IMR-90 (cell line): Measurements from ENCODE around the gene GRSF1. TPM values are rescaled to one million over a fixed set of nuclear protein-coding genes. Genes with fewer than 3 reads are reported as not detected.
A peak's percentile ranks its signal among the peaks of the same experiment; 100 is the strongest.

Experiments
- ATAC-seq: fragments of 200-7000 bp; cut with Tn5 transposase; 2 replicates; pipeline ENCODE4 v1.9.1; 2020; ENCODE audit warnings: low read depth, mild to moderate bottlenecking, moderate library complexity
- Bru-seq: library from RNA; stranded (reverse); fragments of 400-500 nt; gene quantifications from one replicate; lab custom pipeline; 2021; lab: Mats Ljungman, UMichigan
- BruChase-seq, 2 experiments: library from RNA; stranded (reverse); fragments of 400-500 nt; gene quantifications; one replicate each; lab custom pipeline; 2021; lab: Mats Ljungman, UMichigan
- BruUV-seq: library from RNA; stranded (reverse); fragments of 400-500 nt; replicated peaks from 2 replicates; lab custom pipeline; 2021; lab: Mats Ljungman, UMichigan
- CTCF ChIA-PET: fragments of 300-600 bp; formaldehyde crosslinking; extraction: SDS; loops from one replicate; lab custom pipeline; 2021; ENCODE audit warnings: antibody characterized with exemption; lab: Yijun Ruan, JAX
- POLR2A ChIA-PET: fragments of 300-600 bp; sonication (Branson Sonifier 250); formaldehyde crosslinking; loops from one replicate; lab custom pipeline; 2022; ENCODE audit warnings: antibody characterized with exemption; ENCODE audit not compliant: unreplicated experiment; lab: Charles Lee
- DNase-seq: peaks from one replicate; pipeline ENCODE4 v3.0.0; 2013
- H2AFZ ChIP-seq: replicated peaks from 2 replicates; pipeline ENCODE3; 2013; ENCODE audit warnings: low read length, mild to moderate bottlenecking; ENCODE audit not compliant: poor library complexity
- H2AK5ac ChIP-seq: 2 replicates; pipeline ENCODE4 v1.6.1; 2013; ENCODE audit warnings: low read depth, low read length, inconsistent platforms
- H2AK9ac ChIP-seq: replicated peaks from 2 replicates; pipeline ENCODE3; 2013; ENCODE audit warnings: mild to moderate bottlenecking, low read depth, low read length, moderate library complexity; ENCODE audit not compliant: poor library complexity
- H2BK120ac ChIP-seq: 2 replicates; pipeline ENCODE4 v1.6.1; 2013; ENCODE audit warnings: low read depth, low read length, inconsistent platforms
- H2BK15ac ChIP-seq: 3 replicates; pipeline ENCODE4 v1.6.1; 2013; ENCODE audit warnings: low read depth, low read length, inconsistent platforms
- H2BK20ac ChIP-seq: 2 replicates; pipeline ENCODE4 v1.6.1; 2013; ENCODE audit warnings: low read depth, mild to moderate bottlenecking, inconsistent platforms, low read length, moderate library complexity
- H2BK5ac ChIP-seq: 2 replicates; pipeline ENCODE4 v1.6.1; 2013; ENCODE audit warnings: mild to moderate bottlenecking, low read depth, low read length, inconsistent platforms; ENCODE audit not compliant: poor library complexity, severe bottlenecking
- H3K14ac ChIP-seq: replicated peaks from 2 replicates; pipeline ENCODE4 v1.6.1; 2013; ENCODE audit warnings: low read depth, low read length, inconsistent platforms
- H3K18ac ChIP-seq: 2 replicates; pipeline ENCODE4 v1.6.1; 2013; ENCODE audit warnings: low read depth, low read length, control low read depth
- H3K23ac ChIP-seq: 2 replicates; pipeline ENCODE4 v1.6.1; 2013; ENCODE audit warnings: low read depth, low read length, inconsistent platforms
- H3K27ac ChIP-seq: 2 replicates; pipeline ENCODE4 v1.5.1; 2013; ENCODE audit warnings: mild to moderate bottlenecking, control low read depth, low read length; ENCODE audit not compliant: insufficient read depth
- H3K27me3 ChIP-seq: 2 replicates; pipeline ENCODE4 v1.6.1; 2013; ENCODE audit warnings: low read length; ENCODE audit not compliant: control insufficient read depth, insufficient read depth
- H3K36me3 ChIP-seq: 2 replicates; pipeline ENCODE4 v1.6.1; 2013; ENCODE audit warnings: low read length, mixed read lengths; ENCODE audit not compliant: control insufficient read depth, insufficient read depth
- H3K4ac ChIP-seq: 2 replicates; pipeline ENCODE4 v1.6.1; 2013; ENCODE audit warnings: low read depth, low read length, inconsistent platforms
- H3K4me1 ChIP-seq: 2 replicates; pipeline ENCODE4 v1.6.1; 2013; ENCODE audit warnings: low read length, mixed read lengths; ENCODE audit not compliant: control insufficient read depth, insufficient read depth
- H3K4me2 ChIP-seq: 2 replicates; pipeline ENCODE4 v1.6.1; 2013; ENCODE audit warnings: low read depth, mild to moderate bottlenecking, control low read depth, low read length, moderate library complexity
- H3K4me3 ChIP-seq: 2 replicates; pipeline ENCODE4 v1.5.1; 2013; ENCODE audit warnings: low read depth, mild to moderate bottlenecking, control low read depth, low read length, moderate library complexity; ENCODE audit not compliant: insufficient read depth
- H3K56ac ChIP-seq: 2 replicates; pipeline ENCODE4 v1.6.1; 2013; ENCODE audit warnings: low read length, inconsistent platforms; ENCODE audit not compliant: insufficient read depth; ENCODE audit errors: extremely low read depth
- H3K79me1 ChIP-seq, 2 experiments: 2 replicates each; pipeline ENCODE4 v1.6.1; 2013; ENCODE audit warnings: low read length in 2 of 2, inconsistent platforms in 1 of 2, low read depth in 1 of 2
- H3K9ac ChIP-seq: 2 replicates; pipeline ENCODE4 v1.6.1; 2013; ENCODE audit warnings: low read depth, low read length, control low read depth
- H3K9me1 ChIP-seq: 2 replicates; pipeline ENCODE4 v1.6.1; 2013; ENCODE audit warnings: low read length, inconsistent platforms; ENCODE audit not compliant: insufficient read depth
- H3K9me3 ChIP-seq: 2 replicates; pipeline ENCODE4 v1.6.1; 2013; ENCODE audit warnings: low read length; ENCODE audit not compliant: control insufficient read depth, insufficient read depth
- H4K20me1 ChIP-seq: 2 replicates; pipeline ENCODE4 v1.6.1; 2013; ENCODE audit warnings: low read length, inconsistent platforms; ENCODE audit not compliant: insufficient read depth
- H4K5ac ChIP-seq: 2 replicates; pipeline ENCODE4 v1.6.1; 2013; ENCODE audit warnings: mild to moderate bottlenecking, low read depth, low read length, control low read depth
- H4K8ac ChIP-seq, 2 experiments: 2 replicates each; pipeline ENCODE4 v1.6.1; 2013; ENCODE audit warnings: low read depth in 2 of 2, low read length in 2 of 2, control low read depth in 1 of 2, inconsistent platforms in 1 of 2
- H4K91ac ChIP-seq: 2 replicates; pipeline ENCODE4 v1.6.1; 2013; ENCODE audit warnings: low read depth, low read length, inconsistent platforms; ENCODE audit not compliant: insufficient read depth
- CEBPB ChIP-seq: IDR thresholded peaks from 2 replicates; pipeline ENCODE4 v1.6.1; 2012; ENCODE audit warnings: low read depth, low read length, improper control_type of control experiment
- CHD1 ChIP-seq: IDR thresholded peaks from 2 replicates; pipeline ENCODE4 v1.6.1; 2012; ENCODE audit warnings: low read depth, low read length, improper control_type of control experiment
- FOS ChIP-seq: fragments of 150-350 bp; IDR thresholded peaks from 2 replicates; pipeline ENCODE4 v1.6.1; 2016; ENCODE audit warnings: low read depth, low read length
- MAFK ChIP-seq: IDR thresholded peaks from 2 replicates; pipeline ENCODE4 v1.6.1; 2012; ENCODE audit warnings: low read depth, low read length, improper control_type of control experiment
- MXI1 ChIP-seq: IDR thresholded peaks from 2 replicates; pipeline ENCODE4 v1.6.1; 2012; ENCODE audit warnings: low read depth, mild to moderate bottlenecking, low read length, moderate library complexity, borderline replicate concordance
- NFE2L2 ChIP-seq: fragments of 150-350 bp; IDR thresholded peaks from 2 replicates; pipeline ENCODE4 v1.6.1; 2016; ENCODE audit warnings: low read depth, mild to moderate bottlenecking, low read length
- POLR2A ChIP-seq: IDR thresholded peaks from 2 replicates; pipeline ENCODE4 v1.6.1; 2012; ENCODE audit warnings: mild to moderate bottlenecking, low read depth, low read length
- RCOR1 ChIP-seq: IDR thresholded peaks from 2 replicates; pipeline ENCODE4 v1.6.1; 2012; ENCODE audit warnings: mild to moderate bottlenecking, low read length, improper control_type of control experiment; ENCODE audit not compliant: insufficient replicate concordance
- RFX5 ChIP-seq: IDR thresholded peaks from 2 replicates; pipeline ENCODE4 v1.8.0; 2012; ENCODE audit warnings: low read depth, mild to moderate bottlenecking, low read length, moderate library complexity
- SMC3 ChIP-seq: fragments of 150-350 bp; IDR thresholded peaks from 2 replicates; pipeline ENCODE4 v1.6.1; 2016; ENCODE audit warnings: low read depth, mild to moderate bottlenecking, antibody characterized with exemption, low read length, moderate library complexity
- WGBS, 2 experiments: methylation state at CpG; one replicate each; pipeline versions ENCODE4 v1.1.5 to v1.1.7; 2013; ENCODE audit warnings: missing lambda C conversion rate in 2 of 2; ENCODE audit not compliant: insufficient read length in 1 of 2; ENCODE audit errors: extremely low coverage in 2 of 2; 5-methylcytosine and 5-hydroxymethylcytosine counted together
- dilution Hi-C: fragments of 300-500 bp; cut with HindIII; formaldehyde crosslinking; loops from one replicate; pipeline ENCODE4 v1.14.3; 2018; ENCODE audit warnings: low sequenced_read_pairs; ENCODE audit not compliant: unreplicated experiment
- in situ Hi-C: fragments of 300-500 bp; cut with MboI; formaldehyde crosslinking; loops from 3 replicates; pipeline ENCODE4 v1.14.3; 2019; ENCODE audit warnings: low sequenced_read_pairs, inconsistent platforms, mixed read lengths
- intact Hi-C: fragments of 100-400 bp; cut with micrococcal nuclease; formaldehyde crosslinking; loops from 2 replicates; pipeline ENCODE4 v1.10.0; 2022
- long read RNA-seq: library from polyadenylated mRNA; unstranded; transcript quantifications from one replicate; pipeline ENCODE4 v2.0.0, GENCODE V29; 2021; ENCODE audit not compliant: unreplicated experiment
- polyA plus RNA-seq, 3 experiments: library from polyadenylated mRNA; depleted of rRNA; stranded (reverse); fragments of >200 nt; gene quantifications; 2 replicates each; pipeline ENCODE4 v1.2.3, GENCODE V29; 2012; ENCODE audit warnings: low replicate concordance in 1 of 3
- total RNA-seq: library from RNA; depleted of rRNA; stranded (reverse); fragments of >200 nt; gene quantifications from 2 replicates; pipeline ENCODE4 v1.2.3, GENCODE V29; 2012; rRNA removed
- TF ChIP-seq, protein P1 (sequence below): fragments of 150-350 bp; IDR thresholded peaks from 2 replicates; pipeline ENCODE4 v1.6.1; 2016; ENCODE audit warnings: low read depth, mild to moderate bottlenecking, low read length, moderate library complexity, borderline replicate concordance
- TF ChIP-seq, protein P2 (sequence below): conservative IDR thresholded peaks from 2 replicates; pipeline ENCODE4 v1.5.1; 2012; ENCODE audit warnings: mild to moderate bottlenecking, low read depth, low read length, improper control_type of control experiment

The GRSF1 gene, protein sequence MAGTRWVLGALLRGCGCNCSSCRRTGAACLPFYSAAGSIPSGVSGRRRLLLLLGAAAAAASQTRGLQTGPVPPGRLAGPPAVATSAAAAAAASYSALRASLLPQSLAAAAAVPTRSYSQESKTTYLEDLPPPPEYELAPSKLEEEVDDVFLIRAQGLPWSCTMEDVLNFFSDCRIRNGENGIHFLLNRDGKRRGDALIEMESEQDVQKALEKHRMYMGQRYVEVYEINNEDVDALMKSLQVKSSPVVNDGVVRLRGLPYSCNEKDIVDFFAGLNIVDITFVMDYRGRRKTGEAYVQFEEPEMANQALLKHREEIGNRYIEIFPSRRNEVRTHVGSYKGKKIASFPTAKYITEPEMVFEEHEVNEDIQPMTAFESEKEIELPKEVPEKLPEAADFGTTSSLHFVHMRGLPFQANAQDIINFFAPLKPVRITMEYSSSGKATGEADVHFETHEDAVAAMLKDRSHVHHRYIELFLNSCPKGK
- total RNA-seq = 67.7 and 107 TPM in 2 replicates
- polyA plus RNA-seq (2012; rRNA removed) = 58.3 and 71.5 TPM in 2 replicates
- 22.3 and 26.0 TPM in 2 replicates for polyA plus RNA-seq (2012; cell fraction: cytosol; rRNA removed)
- 29.1 and 48.2 TPM in 2 replicates for polyA plus RNA-seq (2012; cell fraction: nucleus; rRNA removed; ENCODE audit: low replicate concordance)
- percentile 86 among the genes with signal in this experiment for Bru-seq, nascent RNA
- percentile 93 among the genes with signal in this experiment for BruChase-seq, experiment 1, labeled RNA remaining after a 6-hour chase
- percentile 89 among the genes with signal in this experiment for BruChase-seq, experiment 2, labeled RNA remaining after a 2-hour chase
- long read RNA-seq, full-length matches to known transcripts = 189 of 211 reads
- long read RNA-seq, partial matches to known transcripts = 6 of 211 reads
- long read RNA-seq, other reads (novel, unspliced or antisense) = 16 of 211 reads

DNA sequence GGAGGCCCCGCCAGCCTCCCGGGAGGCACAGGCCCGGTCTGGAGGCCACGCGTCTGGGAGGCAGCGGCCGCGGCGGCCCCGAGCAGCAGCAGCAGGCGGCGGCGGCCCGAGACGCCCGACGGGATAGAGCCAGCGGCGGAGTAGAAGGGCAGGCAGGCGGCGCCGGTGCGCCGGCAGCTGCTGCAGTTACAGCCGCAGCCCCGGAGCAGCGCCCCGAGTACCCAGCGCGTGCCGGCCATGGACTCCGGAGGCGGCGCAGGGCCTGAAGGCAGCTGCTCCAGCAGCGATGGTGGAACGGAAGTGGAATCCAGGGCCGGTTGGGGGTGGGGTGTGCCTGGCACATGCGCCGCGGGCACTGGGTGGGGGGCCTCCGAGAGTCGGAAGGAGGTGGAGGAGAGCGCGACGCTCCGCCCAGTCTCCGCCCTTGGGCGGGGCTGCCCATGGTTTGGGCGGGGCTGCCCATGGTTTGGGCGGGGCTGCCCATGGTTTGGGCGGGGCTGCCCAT is at the start of gene GRSF1:
Gene GRSF1, minus strand, starts transcription at position 302 of the 505 bp plus-strand sequence. Its CDS starts 63 bp downstream, at position 239.
- peak within 1 kb of the TSS; percentile 53; the same call in 1 of the 2 replicates for H2BK120ac ChIP-seq
- peak within 1 kb of the TSS; percentile 84 for H4K91ac ChIP-seq
- no peak within 1 kb of the TSS for H2BK15ac ChIP-seq
- H4K5ac ChIP-seq = peak within 1 kb of the TSS; percentile 22
- peak within 1 kb of the TSS; percentile 77 for H3K18ac ChIP-seq
- no peaks in the 10 kb centered on the region for H3K9me3 ChIP-seq
- DNase-seq = peak; percentile 91
- peaks cover 5% of the 10 kb centered on the region for H3K4me1 ChIP-seq
- dilution Hi-C loops (no loop called here), in situ Hi-C loops (loop anchor here (10.0 kb wide), 1 partner anchor 155 kb away; the partner anchor contains the start of gene DCK), intact Hi-C loops (loop anchor here (2.0 to 5.0 kb wide), 3 partner anchors 75 to 347 kb away; partner anchors contain the start of gene DCK)
- WGBS, 2 experiments = 0% methylated on average over 18 of the region's 51 CpGs; no CpG with 5 or more reads in 1 of the 2 experiments
- ChIA-PET POLR2A (no interaction called here), CTCF (no interaction called here)
- peak within 1 kb of the TSS; percentile 78 for H3K56ac ChIP-seq
- peak within 1 kb of the TSS; percentile 95 for H2AK9ac ChIP-seq
- peaks cover 7% of the 10 kb centered on the region for H3K9me1 ChIP-seq
- no TSS peak for BruUV-seq
- H3K9ac ChIP-seq = peak within 1 kb of the TSS; percentile 91
- H2AFZ ChIP-seq = peak within 1 kb of the TSS; percentile 94
- H3K27me3 ChIP-seq = no peaks in the 10 kb centered on the region
- peaks cover 0 to 22% of the 10 kb centered on the region in 2 experiments; a peak in 3 of 4 replicates for H3K79me1 ChIP-seq
- peak within 1 kb of the TSS; percentile 6 to 82; a peak in 3 of 4 replicates for H4K8ac ChIP-seq
- H3K14ac ChIP-seq = peak within 1 kb of the TSS; percentile 82
- no peak within 1 kb of the TSS for H2BK20ac ChIP-seq
- H3K4me2 ChIP-seq = peak within 1 kb of the TSS; percentile 69
- peak within 1 kb of the TSS; percentile 68 for H3K23ac ChIP-seq
- peaks cover 36% of the 10 kb centered on the region for H4K20me1 ChIP-seq
- peak within 1 kb of the TSS; percentile 69 for H2BK5ac ChIP-seq
- peak; percentile 98 for ATAC-seq
- peaks cover 9% of the 10 kb centered on the region for H3K36me3 ChIP-seq
- H3K4ac ChIP-seq = peak within 1 kb of the TSS; percentile 94
- peak within 1 kb of the TSS; percentile 63 for H3K27ac ChIP-seq
- peak within 1 kb of the TSS; percentile 70 for H3K4me3 ChIP-seq
- H2AK5ac ChIP-seq = peak within 1 kb of the TSS; percentile 65
- TF ChIP-seq POLR2A (peak; percentile 48; the same call in 1 of the 2 replicates), NFE2L2 (no peak), MXI1 (peak; percentile 36; the same call in 1 of the 2 replicates), FOS (no peak), CEBPB (no peak), RCOR1 (no peak), RFX5 (no peak), CHD1 (peak; percentile 81; the same call in 1 of the 2 replicates), SMC3 (no peak), MAFK (no peak)
- TF ChIP-seq, protein P1, sequence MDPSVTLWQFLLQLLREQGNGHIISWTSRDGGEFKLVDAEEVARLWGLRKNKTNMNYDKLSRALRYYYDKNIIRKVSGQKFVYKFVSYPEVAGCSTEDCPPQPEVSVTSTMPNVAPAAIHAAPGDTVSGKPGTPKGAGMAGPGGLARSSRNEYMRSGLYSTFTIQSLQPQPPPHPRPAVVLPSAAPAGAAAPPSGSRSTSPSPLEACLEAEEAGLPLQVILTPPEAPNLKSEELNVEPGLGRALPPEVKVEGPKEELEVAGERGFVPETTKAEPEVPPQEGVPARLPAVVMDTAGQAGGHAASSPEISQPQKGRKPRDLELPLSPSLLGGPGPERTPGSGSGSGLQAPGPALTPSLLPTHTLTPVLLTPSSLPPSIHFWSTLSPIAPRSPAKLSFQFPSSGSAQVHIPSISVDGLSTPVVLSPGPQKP = no peak
- TF ChIP-seq, protein P2, sequence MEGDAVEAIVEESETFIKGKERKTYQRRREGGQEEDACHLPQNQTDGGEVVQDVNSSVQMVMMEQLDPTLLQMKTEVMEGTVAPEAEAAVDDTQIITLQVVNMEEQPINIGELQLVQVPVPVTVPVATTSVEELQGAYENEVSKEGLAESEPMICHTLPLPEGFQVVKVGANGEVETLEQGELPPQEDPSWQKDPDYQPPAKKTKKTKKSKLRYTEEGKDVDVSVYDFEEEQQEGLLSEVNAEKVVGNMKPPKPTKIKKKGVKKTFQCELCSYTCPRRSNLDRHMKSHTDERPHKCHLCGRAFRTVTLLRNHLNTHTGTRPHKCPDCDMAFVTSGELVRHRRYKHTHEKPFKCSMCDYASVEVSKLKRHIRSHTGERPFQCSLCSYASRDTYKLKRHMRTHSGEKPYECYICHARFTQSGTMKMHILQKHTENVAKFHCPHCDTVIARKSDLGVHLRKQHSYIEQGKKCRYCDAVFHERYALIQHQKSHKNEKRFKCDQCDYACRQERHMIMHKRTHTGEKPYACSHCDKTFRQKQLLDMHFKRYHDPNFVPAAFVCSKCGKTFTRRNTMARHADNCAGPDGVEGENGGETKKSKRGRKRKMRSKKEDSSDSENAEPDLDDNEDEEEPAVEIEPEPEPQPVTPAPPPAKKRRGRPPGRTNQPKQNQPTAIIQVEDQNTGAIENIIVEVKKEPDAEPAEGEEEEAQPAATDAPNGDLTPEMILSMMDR = no peak
